Measurements from ENCODE around the gene CR1L. TPM values are rescaled to one million over a fixed set of nuclear protein-coding genes. Genes with fewer than 3 reads are reported as not detected.

Gene CR1L
- total and polyA plus RNA-seq, 9 of the 15 experiments (the other 6 are each of a cell fraction or from before 2014, with no cell fraction given) = 10.1 to 74.8 (median 34.3) TPM

- no peak for TF ChIP-seq PBX2 (CRISPR knock-in tag; IDR thresholded peaks at IDR 0.05; ENCODE audit: low read depth)
- no peak for TF ChIP-seq PBX2 (tag; conservative IDR thresholded peaks at IDR 0.05; ENCODE audit: low read depth)
- 0 out of 2 replicates have a peak, but pooled peaks have one; percentile 16 for TF ChIP-seq MEF2A (IDR thresholded peaks at IDR 0.05; ENCODE audit: control insufficient read depth, low read depth, low read length)
- no peak for TF ChIP-seq NFXL1 (CRISPR knock-in tag; IDR thresholded peaks at IDR 0.05)
- no peak for TF ChIP-seq SMAD2 (IDR thresholded peaks at IDR 0.05; ENCODE audit: low read depth, low read length)
- TF ChIP-seq ETV1 (tag; conservative IDR thresholded peaks at IDR 0.05; ENCODE audit: low read depth) = no peak
- no peak for TF ChIP-seq CHD7 (IDR thresholded peaks at IDR 0.05; ENCODE audit: low read depth, low read length)
- no peak for TF ChIP-seq FOXP4 (CRISPR knock-in tag; IDR thresholded peaks at IDR 0.05; ENCODE audit: borderline replicate concordance)
- TF ChIP-seq POLR2G (IDR thresholded peaks at IDR 0.05; ENCODE audit: low read depth, low read length) = no peak
- TF ChIP-seq RFX7 (CRISPR knock-in tag; IDR thresholded peaks at IDR 0.05) = no peak
These were observed 39.2 kb upstream of the CR1L start (continued) for GRCh38 chr1:207605444-207606361.

Measured in K562 (cell line).